ENCODE results near the gene PDE4D.

PDE4D gene

DNA sequence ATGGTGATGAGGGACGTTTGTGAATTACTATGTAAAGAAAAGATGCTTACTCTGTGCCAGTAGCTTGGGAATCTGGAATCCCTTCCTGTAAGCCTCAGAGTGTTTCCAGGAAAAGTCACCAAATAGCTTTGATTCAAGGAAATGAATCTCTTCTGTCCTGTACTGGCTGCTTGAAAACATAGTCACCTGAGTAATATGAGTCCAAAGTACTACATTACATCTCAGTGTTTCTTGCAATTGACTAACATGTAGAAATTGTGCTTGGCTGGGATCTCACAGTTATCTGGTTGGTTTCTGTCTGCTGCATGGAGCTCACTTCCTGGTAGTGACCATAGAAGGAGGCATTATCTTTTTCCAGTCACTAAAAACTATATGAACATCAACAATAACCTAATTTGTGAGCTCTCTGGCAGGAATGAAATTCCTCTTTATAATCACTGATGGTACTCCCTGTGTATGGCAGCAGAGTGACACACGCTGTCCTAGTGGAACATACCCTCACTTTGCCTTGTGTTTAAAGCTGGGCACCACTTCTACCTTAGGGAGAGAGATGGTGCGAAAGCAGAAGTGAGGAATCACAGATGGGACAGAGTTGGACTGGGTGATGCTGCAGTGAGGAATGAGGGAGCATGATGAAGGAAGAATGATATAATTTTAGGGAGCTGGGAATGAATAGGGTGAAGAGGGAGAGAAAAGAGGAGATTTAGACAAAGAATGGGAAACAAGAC lies 742.2 kb downstream of the PDE4D start:
- H3K9ac ChIP-seq (ENCODE audit: insufficient read length, low read depth): no peak overlapping the region
- DNase-seq (ENCODE audit: low read depth, low spot score): no peak
- H3K9me3 ChIP-seq (ENCODE audit: insufficient read depth, low read length): peaks cover 5% of the 10 kb centered on the region; the same call in 1 of the 2 replicates
- no peaks in the 10 kb centered on the region for H3K4me1 ChIP-seq (ENCODE audit: insufficient read depth, insufficient read length)
- H3K4me3 ChIP-seq (ENCODE audit: insufficient read length, low read depth): no peak overlapping the region
- no peaks in the 10 kb centered on the region for H3K36me3 ChIP-seq (ENCODE audit: insufficient read depth, insufficient read length, low read length)
- H3K27me3 ChIP-seq (ENCODE audit: insufficient read depth, insufficient read length): no peaks in the 10 kb centered on the region
- TF ChIP-seq SUZ12 (IDR thresholded peaks at IDR 0.05; ENCODE audit: extremely low read depth, insufficient read depth, insufficient read length): no peak
- no peak for TF ChIP-seq ZNF274 (IDR thresholded peaks at IDR 0.05; ENCODE audit: low read depth, low read length)
- no peak for TF ChIP-seq YY1 (IDR thresholded peaks at IDR 0.05; ENCODE audit: insufficient read depth, insufficient read length)

- Histone ChIP-seq H3K4me1 (ENCODE audit: insufficient read depth, insufficient read length) (no peaks in the 10 kb centered on the region), H3K27me3 (ENCODE audit: insufficient read depth, insufficient read length) (no peaks in the 10 kb centered on the region), H3K9ac (ENCODE audit: insufficient read length, low read depth) (no peak overlapping the region), H3K4me3 (ENCODE audit: insufficient read length, low read depth) (no peak overlapping the region), H3K36me3 (ENCODE audit: insufficient read depth, insufficient read length, low read length) (no peaks in the 10 kb centered on the region), H3K9me3 (ENCODE audit: insufficient read depth, low read length) (peaks cover 5% of the 10 kb centered on the region; the same call in 1 of the 2 replicates)
- no peak for TF ChIP-seq SUZ12 (IDR thresholded peaks at IDR 0.05; ENCODE audit: extremely low read depth, insufficient read depth, insufficient read length)
- TF ChIP-seq ZNF274 (IDR thresholded peaks at IDR 0.05; ENCODE audit: low read depth, low read length): no peak
- no peak for TF ChIP-seq YY1 (IDR thresholded peaks at IDR 0.05; ENCODE audit: insufficient read depth, insufficient read length)
- DNase-seq (ENCODE audit: low read depth, low spot score): no peak
Measured at GRCh38 chr5:59149827-59150226, 743.7 kb downstream of the PDE4D start.

DNA sequence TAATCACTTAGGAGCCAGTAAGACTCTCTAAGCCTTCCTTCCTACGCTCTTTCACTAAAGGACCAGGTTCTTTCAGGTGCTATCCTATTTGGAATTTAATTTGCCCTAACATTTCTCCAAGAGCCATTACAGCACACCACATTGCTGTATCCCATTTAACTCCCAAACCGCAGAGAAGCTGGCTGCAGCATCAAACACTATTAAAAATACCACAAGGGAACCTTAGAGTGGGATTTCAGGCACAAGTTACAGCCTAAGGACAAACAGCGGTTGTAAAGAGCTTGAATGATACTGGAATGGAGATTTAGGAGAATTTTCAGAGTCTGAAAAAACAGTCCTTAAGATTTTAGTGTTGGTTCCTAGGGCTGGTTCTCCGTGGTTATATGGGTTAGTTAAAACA lies 744.3 kb downstream of the PDE4D start:
- DNase-seq (ENCODE audit: low read depth, low spot score): no peak
- Histone ChIP-seq H3K9ac (ENCODE audit: insufficient read length, low read depth) (no peak overlapping the region), H3K4me3 (ENCODE audit: insufficient read length, low read depth) (no peak overlapping the region), H3K27me3 (ENCODE audit: insufficient read depth, insufficient read length) (no peaks in the 10 kb centered on the region), H3K4me1 (ENCODE audit: insufficient read depth, insufficient read length) (no peaks in the 10 kb centered on the region), H3K36me3 (ENCODE audit: insufficient read depth, insufficient read length, low read length) (no peaks in the 10 kb centered on the region), H3K9me3 (ENCODE audit: insufficient read depth, low read length) (peaks cover 5% of the 10 kb centered on the region; the same call in 1 of the 2 replicates)
- TF ChIP-seq ZNF274 (IDR thresholded peaks at IDR 0.05; ENCODE audit: low read depth, low read length): no peak
- no peak for TF ChIP-seq SUZ12 (IDR thresholded peaks at IDR 0.05; ENCODE audit: extremely low read depth, insufficient read depth, insufficient read length)
- no peak for TF ChIP-seq YY1 (IDR thresholded peaks at IDR 0.05; ENCODE audit: insufficient read depth, insufficient read length)

DNA sequence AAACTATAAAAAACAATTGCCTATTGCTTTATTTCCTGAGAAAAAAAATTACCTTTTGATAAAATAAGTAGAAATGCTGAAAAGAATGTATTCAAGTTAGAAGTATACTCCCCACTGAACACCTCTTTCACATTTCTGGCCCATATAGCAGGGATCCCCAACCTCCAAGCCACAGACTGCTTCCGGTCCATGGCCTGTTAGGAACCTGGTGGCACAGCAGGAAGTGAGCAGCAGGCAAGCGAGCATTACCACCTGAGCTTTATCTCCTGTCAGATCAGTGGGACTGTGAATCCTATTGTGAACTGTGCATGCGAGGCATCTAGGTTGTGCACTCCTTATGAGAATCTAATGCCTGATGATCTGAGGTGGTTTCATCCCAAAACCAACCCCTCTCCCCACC lies 746.8 kb downstream of the PDE4D start:
- Histone ChIP-seq H3K4me1 (ENCODE audit: insufficient read depth, insufficient read length) (no peaks in the 10 kb centered on the region), H3K4me3 (ENCODE audit: insufficient read length, low read depth) (no peak overlapping the region), H3K9me3 (ENCODE audit: insufficient read depth, low read length) (peaks cover 5% of the 10 kb centered on the region; the same call in 1 of the 2 replicates), H3K27me3 (ENCODE audit: insufficient read depth, insufficient read length) (no peaks in the 10 kb centered on the region), H3K9ac (ENCODE audit: insufficient read length, low read depth) (no peak overlapping the region), H3K36me3 (ENCODE audit: insufficient read depth, insufficient read length, low read length) (no peaks in the 10 kb centered on the region)
- TF ChIP-seq YY1 (IDR thresholded peaks at IDR 0.05; ENCODE audit: insufficient read depth, insufficient read length) (no peak), ZNF274 (IDR thresholded peaks at IDR 0.05; ENCODE audit: low read depth, low read length) (no peak), SUZ12 (IDR thresholded peaks at IDR 0.05; ENCODE audit: extremely low read depth, insufficient read depth, insufficient read length) (no peak)
- no peak for DNase-seq (ENCODE audit: low read depth, low spot score)

- no peaks in the 10 kb centered on the region for H3K4me1 ChIP-seq (ENCODE audit: insufficient read depth, insufficient read length)
- no peak for DNase-seq (ENCODE audit: low read depth, low spot score)
- no peaks in the 10 kb centered on the region for H3K36me3 ChIP-seq (ENCODE audit: insufficient read depth, insufficient read length, low read length)
- no peaks in the 10 kb centered on the region for H3K27me3 ChIP-seq (ENCODE audit: insufficient read depth, insufficient read length)
- H3K9ac ChIP-seq (ENCODE audit: insufficient read length, low read depth): no peak overlapping the region
- H3K9me3 ChIP-seq (ENCODE audit: insufficient read depth, low read length): peaks cover 5% of the 10 kb centered on the region; the same call in 1 of the 2 replicates
- TF ChIP-seq SUZ12 (IDR thresholded peaks at IDR 0.05; ENCODE audit: extremely low read depth, insufficient read depth, insufficient read length) (no peak), YY1 (IDR thresholded peaks at IDR 0.05; ENCODE audit: insufficient read depth, insufficient read length) (no peak), ZNF274 (IDR thresholded peaks at IDR 0.05; ENCODE audit: low read depth, low read length) (no peak)
- no peak overlapping the region for H3K4me3 ChIP-seq (ENCODE audit: insufficient read length, low read depth)
Measured at GRCh38 chr5:59143926-59144333, 749.6 kb downstream of the PDE4D start.

GRCh38 chr5:59142927-59143326 lies 750.6 kb downstream of the PDE4D start:
- no peak overlapping the region for H3K9ac ChIP-seq (ENCODE audit: insufficient read length, low read depth)
- H3K4me3 ChIP-seq (ENCODE audit: insufficient read length, low read depth): no peak overlapping the region
- H3K9me3 ChIP-seq (ENCODE audit: insufficient read depth, low read length): peaks cover 5% of the 10 kb centered on the region; the same call in 1 of the 2 replicates
- no peaks in the 10 kb centered on the region for H3K36me3 ChIP-seq (ENCODE audit: insufficient read depth, insufficient read length, low read length)
- H3K27me3 ChIP-seq (ENCODE audit: insufficient read depth, insufficient read length): no peaks in the 10 kb centered on the region
- no peaks in the 10 kb centered on the region for H3K4me1 ChIP-seq (ENCODE audit: insufficient read depth, insufficient read length)
- DNase-seq (ENCODE audit: low read depth, low spot score): no peak
- TF ChIP-seq ZNF274 (IDR thresholded peaks at IDR 0.05; ENCODE audit: low read depth, low read length) (no peak), YY1 (IDR thresholded peaks at IDR 0.05; ENCODE audit: insufficient read depth, insufficient read length) (no peak), SUZ12 (IDR thresholded peaks at IDR 0.05; ENCODE audit: extremely low read depth, insufficient read depth, insufficient read length) (no peak)

DNA sequence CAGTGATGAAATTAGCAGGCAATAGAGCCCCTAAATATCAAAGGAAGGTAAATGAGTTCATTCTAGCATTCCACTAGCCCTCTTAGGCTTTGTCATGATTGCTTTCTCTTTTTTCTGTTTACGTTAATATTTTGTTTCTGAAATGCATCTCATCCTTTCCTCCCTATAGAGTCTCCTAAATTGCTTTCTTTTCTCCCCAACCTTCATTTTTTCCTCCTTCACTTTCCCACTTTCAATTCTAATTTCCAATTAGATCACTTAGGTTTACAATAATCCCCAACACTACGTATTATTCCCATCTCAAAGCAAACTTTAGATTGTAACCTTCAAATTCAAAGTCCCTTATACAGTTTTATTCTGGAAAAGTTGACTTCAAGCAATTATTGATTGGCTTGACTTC lies 751.4 kb downstream of the PDE4D start:
- Histone ChIP-seq H3K9ac (ENCODE audit: insufficient read length, low read depth) (no peak overlapping the region), H3K36me3 (ENCODE audit: insufficient read depth, insufficient read length, low read length) (no peaks in the 10 kb centered on the region), H3K27me3 (ENCODE audit: insufficient read depth, insufficient read length) (no peaks in the 10 kb centered on the region), H3K9me3 (ENCODE audit: insufficient read depth, low read length) (peaks cover 5% of the 10 kb centered on the region; the same call in 1 of the 2 replicates), H3K4me3 (ENCODE audit: insufficient read length, low read depth) (no peak overlapping the region), H3K4me1 (ENCODE audit: insufficient read depth, insufficient read length) (no peaks in the 10 kb centered on the region)
- DNase-seq (ENCODE audit: low read depth, low spot score): no peak
- TF ChIP-seq SUZ12 (IDR thresholded peaks at IDR 0.05; ENCODE audit: extremely low read depth, insufficient read depth, insufficient read length) (no peak), YY1 (IDR thresholded peaks at IDR 0.05; ENCODE audit: insufficient read depth, insufficient read length) (no peak), ZNF274 (IDR thresholded peaks at IDR 0.05; ENCODE audit: low read depth, low read length) (no peak)

All from NT2/D1 (cell line).